ENCODE results near the gene FADD.
A peak's percentile ranks its signal among the peaks of the same experiment; 100 is the strongest.

The FADD gene

GRCh38 chr11:70159627-70160570 lies 43.2 kb upstream of the FADD start:
- DNase-seq (ENCODE audit: low spot score) = peak; percentile 86
- peak overlapping the region; percentile 89 for H3K27ac ChIP-seq
- ChIA-PET CTCF (interaction anchor here (0.6 kb wide), 2 partner anchors 70 to 241 kb away, joined by 3 to 5 read pairs; no protein-coding TSS in a partner anchor), POLR2A (ENCODE audit: low non-redundant PET) (no interaction called here)
- no peak for TF ChIP-seq CTCF (conservative IDR thresholded peaks at IDR 0.05; ENCODE audit: low read depth)

GRCh38 chr11:70161043-70161625 lies 42.0 kb upstream of the FADD start:
- ChIA-PET CTCF (no interaction called here), POLR2A (ENCODE audit: low non-redundant PET) (no interaction called here)
- peak overlapping the region; percentile 89 for H3K27ac ChIP-seq
- no peak for TF ChIP-seq CTCF (conservative IDR thresholded peaks at IDR 0.05; ENCODE audit: low read depth)
- DNase-seq (ENCODE audit: low spot score) = no peak

- POLR2A ChIA-PET (ENCODE audit: low non-redundant PET) = no interaction called here
- no peak for DNase-seq (ENCODE audit: low spot score)
- CTCF ChIA-PET = interaction anchor here (0.6 kb wide), 1 partner anchor 27 kb away, joined by 3 read pairs; no protein-coding TSS in a partner anchor
Measured at GRCh38 chr11:70164705-70165104, 38.4 kb upstream of the FADD start.

GRCh38 chr11:70167120-70167519 lies 36.0 kb upstream of the FADD start:
- H3K27ac ChIP-seq = no peak overlapping the region
- ChIA-PET CTCF (interaction anchor here (0.5 kb wide), 1 partner anchor 96 kb away, joined by 3 read pairs; no protein-coding TSS in a partner anchor), POLR2A (ENCODE audit: low non-redundant PET) (no interaction called here)
- no peak for DNase-seq (ENCODE audit: low spot score)
- TF ChIP-seq CTCF (conservative IDR thresholded peaks at IDR 0.05; ENCODE audit: low read depth) = no peak

More at GRCh38 chr11:70164705-70165104, 38.4 kb upstream of the FADD start:
- H3K27ac ChIP-seq = no peak overlapping the region
- no peak for TF ChIP-seq CTCF (conservative IDR thresholded peaks at IDR 0.05; ENCODE audit: low read depth)

- DNase-seq (ENCODE audit: low spot score) = no peak
- TF ChIP-seq CTCF (conservative IDR thresholded peaks at IDR 0.05; ENCODE audit: low read depth) = no peak
- ChIA-PET POLR2A (ENCODE audit: low non-redundant PET) (no interaction called here), CTCF (interaction anchor here (0.5 to 0.6 kb wide), 2 partner anchors 97 to 111 kb away, joined by 3 read pairs; no protein-coding TSS in a partner anchor)
- no peak overlapping the region for H3K27ac ChIP-seq
Measured at GRCh38 chr11:70167723-70168404, 35.2 kb upstream of the FADD start.

- POLR2A ChIA-PET (ENCODE audit: low non-redundant PET) = no interaction called here
- TF ChIP-seq CTCF (conservative IDR thresholded peaks at IDR 0.05; ENCODE audit: low read depth) = no peak
- no peak for DNase-seq (ENCODE audit: low spot score)
- H3K27ac ChIP-seq = no peak overlapping the region
- CTCF ChIA-PET = interaction anchor here (0.6 kb wide), 1 partner anchor 111 kb away, joined by 3 read pairs; no protein-coding TSS in a partner anchor
Measured at GRCh38 chr11:70168405-70168754, 34.7 kb upstream of the FADD start.

All from RWPE1 (cell line).